ENCODE data around the gene USP28. TPM values are rescaled to one million over a fixed set of nuclear protein-coding genes. Genes with fewer than 3 reads are reported as not detected.

The USP28 gene
- total and polyA plus RNA-seq, 2 of the 8 experiments (the other 6 are each of a cell fraction or from before 2014, with no cell fraction given) = 82.6 to 119 TPM

DNA sequence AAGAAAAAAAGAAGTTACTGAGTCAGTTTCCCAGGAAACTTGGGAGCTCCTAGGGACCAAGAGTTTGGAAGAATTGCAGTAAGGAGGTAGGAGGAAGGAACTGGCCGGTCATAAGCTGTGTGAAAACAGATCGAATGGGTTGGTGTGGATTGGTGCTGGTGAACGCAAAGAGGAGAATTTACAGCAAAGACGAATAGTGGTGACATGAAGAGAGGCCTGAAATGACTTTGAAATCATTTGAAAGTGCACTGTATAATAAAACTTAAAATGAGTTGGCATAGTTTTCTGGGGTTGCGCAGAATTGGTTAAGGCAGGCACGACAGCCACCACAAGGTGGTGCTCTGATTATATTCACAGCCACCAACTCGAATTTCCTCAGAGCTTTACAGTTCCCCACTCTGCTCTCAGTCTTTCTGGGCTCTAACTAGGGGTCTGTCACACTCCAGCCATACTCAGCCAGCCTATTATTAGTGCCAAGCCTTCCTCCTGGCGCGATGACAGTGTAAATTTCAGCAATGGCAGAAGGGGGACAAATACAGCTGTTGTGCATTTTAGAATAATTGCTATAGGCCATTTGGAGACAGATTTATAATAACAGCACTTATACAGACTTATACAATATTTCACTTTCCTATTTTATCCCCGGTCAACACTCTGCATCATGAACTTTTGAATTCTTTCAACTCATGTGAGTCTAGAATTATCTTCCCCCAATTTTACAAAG, 20.9 kb upstream of the USP28 start:
- Histone ChIP-seq H3K79me2 (ENCODE audit: control insufficient read depth in 1 of 2, insufficient read depth in 2 of 2, low read length in 2 of 2) (no peaks in the 10 kb centered on the region), H2AK5ac (ENCODE audit: low read depth, low read length) (no peak overlapping the region), H3K18ac (ENCODE audit: extremely low read depth, low read length) (no peak overlapping the region), H4K8ac (ENCODE audit: extremely low read depth, insufficient read depth, low read length) (no peak overlapping the region), H3K4me1 (replicated peaks in 1 of 4; ENCODE audit: control insufficient read depth in 3 of 4, insufficient read depth in 4 of 4, low read length in 3 of 4) (peaks cover 0 to 13% (median 2%) of the 10 kb centered on the region in 4 experiments; a peak in 4 of 7 replicates), H3K9ac (replicated peaks in 1 of 4; ENCODE audit: extremely low read depth in 1 of 4, low read depth in 3 of 4, low read length in 3 of 4) (no peak overlapping the region), H3K9me3 (ENCODE audit: insufficient read depth in 2 of 2, low read depth in 1 of 2, low read length in 1 of 2) (no peaks in the 10 kb centered on the region), H2BK5ac (ENCODE audit: low read depth, low read length) (no peak overlapping the region), H2BK120ac (replicated peaks; ENCODE audit: low read depth, low read length) (no peak overlapping the region), H3K4ac (replicated peaks; ENCODE audit: insufficient read length, low read depth, low read length) (peak overlapping the region; percentile 13), H2BK12ac (ENCODE audit: low read depth, low read length) (no peak overlapping the region; the same call in 1 of the 2 replicates), H2AFZ (ENCODE audit: low read length) (no peak overlapping the region), H3K27ac (ENCODE audit: low read depth, low read length) (no peak overlapping the region), H3K56ac (replicated peaks; ENCODE audit: insufficient read length, low read depth, low read length) (no peak overlapping the region), H4K91ac (replicated peaks; ENCODE audit: insufficient read length, low read length) (no peak overlapping the region), H3K36me3 (ENCODE audit: control insufficient read depth in 2 of 4, insufficient read depth in 4 of 4, low read length in 3 of 4) (no peaks in the 10 kb centered on the region), H3K27me3 (replicated peaks in 1 of 4; ENCODE audit: control insufficient read depth in 3 of 4, extremely low read depth in 1 of 4, insufficient read depth in 3 of 4, low read length in 3 of 4) (no peaks in the 10 kb centered on the region), H2BK20ac (ENCODE audit: low read length) (peak overlapping the region; percentile 94), H3K23ac (ENCODE audit: insufficient read length) (no peak overlapping the region), H3K4me2 (ENCODE audit: insufficient read depth in 1 of 2, low read depth in 2 of 2, low read length in 2 of 2) (peak overlapping the region in 1 of 2 experiments; percentile 44; a peak in 1 of 4 replicates), H4K5ac (ENCODE audit: insufficient read length, low read depth, low read length) (no peak overlapping the region), H4K20me1 (replicated peaks in 1 of 2; ENCODE audit: control insufficient read depth in 1 of 2, insufficient read depth in 2 of 2, low read length in 2 of 2) (no peaks in the 10 kb centered on the region), H3K4me3 (ENCODE audit: extremely low read depth in 1 of 4, insufficient read depth in 2 of 4, low read depth in 3 of 4, low read length in 4 of 4) (no peak overlapping the region; a peak in 1 of 8 replicates), H3K79me1 (ENCODE audit: low read depth, low read length) (no peaks in the 10 kb centered on the region), H3K14ac (ENCODE audit: insufficient read length) (no peak overlapping the region), H2BK15ac (ENCODE audit: low read length) (peak overlapping the region; percentile 76; the same call in 1 of the 2 replicates), H3K23me2 (ENCODE audit: low read depth, low read length) (no peaks in the 10 kb centered on the region)
- CTCF ChIA-PET (ENCODE audit: partially characterized antibody) = interaction anchor here (0.6 to 12.0 kb wide), 73 partner anchors 9 to 534 kb away, joined by 3 to 132 read pairs (median 5); partner anchors contain the start of genes HTR3A, HTR3B and ZW10
- POLR2A ChIA-PET (ENCODE audit: partially characterized antibody) = interaction anchor here (0.8 to 4.2 kb wide), 4 partner anchors 13 to 34 kb away, joined by 3 to 20 read pairs (median 4); partner anchors contain the start of gene USP28
- peak in 1 of 2 experiments; percentile 56 for DNase-seq (ENCODE audit: low read depth in 1 of 2, low spot score in 2 of 2)
- peak; percentile 95 for FAIRE-seq
- 39% methylated on average over 10 of the region's 10 CpGs; no CpG with 5 or more reads in 1 of the 2 experiments for WGBS, 2 experiments (ENCODE audit: extremely low coverage in 1 of 2, insufficient coverage in 1 of 2, insufficient read length in 1 of 2, insufficient replicate concordance in 2 of 2, low coverage in 1 of 2, low lambda C conversion rate in 2 of 2, missing lambda C conversion rate in 1 of 2)
- TF ChIP-seq EGR1 (IDR thresholded peaks at IDR 0.05; ENCODE audit: borderline replicate concordance, low read depth, low read length) (no peak), SAP30 (IDR thresholded peaks at IDR 0.05; ENCODE audit: insufficient read depth, insufficient replicate concordance, low read length) (no peak), MAFK (IDR thresholded peaks at IDR 0.05; ENCODE audit: low read depth, low read length) (no peak), ATF3 (IDR thresholded peaks at IDR 0.05; ENCODE audit: insufficient read depth, low read depth, low read length) (no peak), CTCF (IDR thresholded peaks at IDR 0.05; ENCODE audit: control extremely low read depth in 1 of 3, insufficient read depth in 1 of 3, low read depth in 1 of 3, low read length in 3 of 3) (peak; percentile 58 to 76 (median 71))

All from H1 (cell line).